ENCODE results near the gene NACC2.

Gene NACC2

DNA sequence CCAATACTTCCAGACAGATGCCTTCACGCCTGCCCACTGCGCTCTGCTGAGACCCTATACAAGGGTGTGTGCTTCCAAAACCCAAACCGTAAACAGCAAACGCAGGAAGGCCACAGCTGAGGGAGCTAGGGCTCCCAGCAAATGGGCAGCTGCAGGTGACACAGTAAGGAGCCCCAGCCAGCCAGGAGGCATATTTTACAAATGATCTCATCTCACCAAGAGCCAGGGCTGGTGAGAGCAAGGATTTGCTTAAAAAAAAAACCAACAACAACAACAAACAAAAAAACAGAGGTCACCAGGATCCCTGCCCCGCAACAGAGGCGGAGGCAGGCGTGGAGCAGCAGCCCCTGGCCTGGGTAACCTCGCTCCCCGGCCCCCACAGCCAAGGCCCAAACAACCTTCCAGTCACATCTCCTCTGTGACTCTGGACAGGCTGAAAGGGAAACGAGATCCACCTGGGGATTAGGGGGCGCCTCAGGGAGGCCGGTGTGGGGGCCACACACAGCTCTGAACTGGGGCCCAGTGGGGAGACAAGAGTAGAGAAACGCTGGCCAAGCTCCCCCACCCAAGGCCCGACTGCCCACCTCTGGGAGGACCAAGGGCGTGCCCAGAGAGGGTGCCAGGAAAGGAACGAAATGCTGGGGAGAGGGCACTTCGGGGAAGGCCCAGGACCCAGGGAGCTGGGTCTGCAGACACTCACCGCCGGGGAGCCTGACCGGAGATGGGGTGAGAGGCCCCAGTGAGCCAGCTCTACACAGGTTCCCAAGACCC lies 3.3 kb downstream of the NACC2 start:
- no peak for DNase-seq

GRCh38 chr9:136090768-136091581 lies 4.1 kb downstream of the NACC2 start:
- DNase-seq, result no peak

GRCh38 chr9:136090056-136090735 lies 4.9 kb downstream of the NACC2 start:
- DNase-seq, result no peak

GRCh38 chr9:136089697-136090045 lies 5.4 kb downstream of the NACC2 start:
- no peak for DNase-seq

GRCh38 chr9:136088939-136089696 lies 6.0 kb downstream of the NACC2 start:
- DNase-seq, result no peak

DNA sequence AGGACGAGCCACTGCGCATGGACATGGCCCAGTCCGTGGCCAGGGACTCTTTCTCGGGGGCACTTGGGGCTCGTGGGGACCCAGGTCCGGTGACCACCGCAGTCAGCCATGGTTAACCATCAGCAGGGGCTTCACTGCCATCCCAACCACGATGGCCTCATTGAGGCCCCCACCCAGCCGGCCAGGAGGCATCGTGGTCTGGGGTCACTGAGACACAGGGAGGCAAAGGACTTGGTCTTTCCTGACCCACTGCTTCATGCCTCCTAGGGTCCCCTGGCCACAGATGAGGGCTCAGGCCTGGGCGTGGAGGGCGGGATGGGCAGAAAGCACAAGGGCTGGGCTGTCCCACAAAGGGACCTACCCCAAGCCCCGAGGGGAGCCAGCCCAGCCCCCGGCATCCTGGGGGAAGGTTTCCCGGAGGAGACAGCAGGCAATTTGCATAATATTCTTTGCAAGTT lies 6.6 kb downstream of the NACC2 start:
- no peak for DNase-seq

DNA sequence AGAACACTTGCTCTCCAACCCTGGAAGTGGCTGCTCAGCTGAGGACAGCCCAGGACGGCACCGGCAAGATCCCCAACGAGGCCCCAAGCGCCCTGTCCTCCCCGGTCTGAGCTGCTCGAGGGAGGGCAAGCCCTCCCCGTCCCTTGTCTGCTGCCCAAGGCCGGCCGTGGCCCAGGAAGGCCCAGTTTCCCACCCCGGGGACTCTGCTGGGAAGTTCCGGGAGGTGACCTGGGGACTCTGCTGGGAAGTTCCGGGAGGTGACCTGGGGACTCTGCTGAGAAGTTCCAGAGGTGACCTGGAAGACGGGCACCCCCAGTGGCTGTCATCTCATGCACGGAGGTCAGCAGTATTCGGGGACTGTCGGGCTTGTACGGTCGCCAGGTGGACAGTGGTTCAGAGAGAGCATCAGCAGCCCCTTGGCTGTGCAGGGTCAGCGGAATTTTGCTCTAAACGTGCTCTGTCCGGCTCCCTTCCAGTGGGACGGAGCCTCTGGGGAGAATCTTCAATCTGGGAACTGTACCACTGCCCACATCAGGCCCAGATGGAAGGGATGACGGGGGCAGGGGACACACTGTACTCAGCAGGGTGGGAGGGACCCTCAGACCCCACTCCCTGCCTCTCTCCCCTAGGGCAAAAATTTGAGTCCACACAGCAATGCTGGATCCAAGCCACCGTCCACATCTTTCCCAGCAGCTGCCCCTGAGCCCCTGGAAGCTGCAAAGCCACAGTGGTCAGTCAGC lies 7.2 kb downstream of the NACC2 start:
- DNase-seq, result no peak

DNA sequence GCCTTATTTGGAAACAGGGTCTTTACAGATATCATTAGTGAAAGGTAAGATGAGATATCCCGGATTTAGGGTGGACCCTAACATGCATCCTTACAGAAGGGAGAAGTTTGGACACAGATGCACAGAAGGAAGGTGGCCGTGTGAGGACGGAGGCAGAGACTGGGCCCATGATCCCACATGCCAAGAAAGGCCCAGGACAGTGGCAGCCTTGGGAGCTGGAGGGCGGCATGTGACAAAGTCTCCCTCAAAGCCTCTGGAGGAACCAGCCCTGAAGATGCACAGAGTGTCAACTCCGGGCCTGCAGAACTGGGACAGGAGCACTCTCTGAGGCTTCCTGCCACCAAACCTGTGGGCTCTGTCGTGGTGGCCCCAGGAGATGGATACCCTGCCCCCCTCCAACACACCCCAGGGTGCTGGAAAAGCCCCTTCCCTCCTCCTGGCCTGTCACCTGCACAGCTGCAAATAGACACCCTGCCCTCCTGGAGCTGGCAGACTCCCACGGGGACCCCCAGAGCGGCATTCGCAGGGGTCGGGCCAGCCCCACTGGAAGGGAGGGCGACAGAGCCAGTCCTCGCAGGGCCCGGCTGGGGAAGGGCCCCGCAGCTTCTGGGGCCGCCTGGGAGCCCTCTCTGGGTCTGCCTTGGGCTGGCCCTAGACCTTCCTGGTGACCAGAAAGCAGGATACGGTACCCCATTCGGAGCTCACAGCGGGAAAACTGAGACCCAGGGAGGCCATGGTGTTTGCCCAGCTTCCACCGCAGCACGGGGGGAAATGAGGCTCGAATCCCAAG lies 7.9 kb downstream of the NACC2 start:
- DNase-seq, result no peak

- DNase-seq, result no peak
These were observed 8.7 kb downstream of the NACC2 start for GRCh38 chr9:136086213-136086881.

- DNase-seq, result no peak
These were observed 9.3 kb downstream of the NACC2 start for GRCh38 chr9:136085815-136086212.

DNA sequence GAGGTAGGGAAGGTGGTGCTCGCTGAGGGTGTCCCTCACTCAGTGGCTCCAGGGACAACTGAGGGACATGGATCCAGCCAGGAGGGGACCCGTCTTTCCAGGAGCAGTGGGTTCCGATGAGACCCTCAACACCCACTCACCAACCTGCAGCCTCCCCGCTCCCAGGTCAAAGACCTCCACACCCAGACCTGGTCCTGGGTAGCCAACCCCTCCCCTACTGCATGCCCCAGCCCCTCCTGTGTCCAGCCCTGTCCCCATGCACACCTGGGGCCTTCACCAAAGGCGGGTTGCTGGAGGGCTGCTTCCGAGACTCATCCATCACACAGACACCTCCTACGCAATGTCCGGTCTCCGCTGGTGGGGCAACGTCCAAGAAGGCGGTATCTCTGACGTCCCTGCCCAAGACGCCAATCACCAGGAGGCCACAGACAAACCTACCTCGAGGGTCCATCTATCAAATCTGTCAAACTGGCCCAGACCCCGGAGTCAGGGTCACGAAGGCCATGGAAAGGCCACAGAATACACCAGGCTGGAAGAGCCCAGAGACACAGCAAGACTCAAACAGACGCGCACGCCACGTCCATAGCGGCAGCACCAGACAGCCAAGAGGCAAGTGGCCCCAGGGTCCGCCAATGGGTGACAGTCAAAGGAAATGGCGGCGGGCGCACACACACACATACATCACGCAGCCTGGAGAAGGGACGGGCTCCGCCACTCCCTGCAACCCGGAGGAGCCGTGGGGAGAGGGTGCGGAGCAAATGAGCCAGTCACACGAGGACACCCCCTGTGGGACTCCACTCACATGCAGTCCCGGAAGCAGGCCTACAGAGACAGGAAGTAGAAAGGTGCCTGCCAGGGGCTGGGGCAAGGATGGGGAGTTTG lies 10.8 kb downstream of the NACC2 start:
- no peak for DNase-seq

DNA sequence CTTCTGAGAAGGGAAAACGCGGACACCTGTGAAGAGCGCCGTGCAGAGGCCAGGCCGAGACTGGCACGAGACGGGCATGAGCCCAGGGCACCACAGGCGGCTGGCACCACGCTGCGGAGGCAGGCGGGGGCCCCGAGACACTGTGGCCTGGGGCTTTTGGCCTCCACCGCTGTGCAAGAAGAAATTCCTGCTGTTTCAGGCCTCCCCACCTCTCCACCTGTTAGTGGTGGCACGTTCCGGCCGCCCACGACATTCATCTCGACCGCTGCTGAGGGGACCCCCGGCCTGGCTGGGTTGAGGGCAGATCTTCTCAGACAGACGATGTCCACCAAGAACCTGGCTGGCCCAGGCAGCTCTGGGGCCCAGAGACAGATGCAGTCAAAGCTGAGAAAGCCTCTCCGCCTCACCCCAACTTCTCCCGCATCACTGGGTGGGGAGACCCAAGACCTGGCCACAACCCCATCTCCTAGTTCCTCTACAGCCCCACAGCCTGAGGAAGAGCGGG lies 11.5 kb downstream of the NACC2 start:
- no peak for DNase-seq

DNA sequence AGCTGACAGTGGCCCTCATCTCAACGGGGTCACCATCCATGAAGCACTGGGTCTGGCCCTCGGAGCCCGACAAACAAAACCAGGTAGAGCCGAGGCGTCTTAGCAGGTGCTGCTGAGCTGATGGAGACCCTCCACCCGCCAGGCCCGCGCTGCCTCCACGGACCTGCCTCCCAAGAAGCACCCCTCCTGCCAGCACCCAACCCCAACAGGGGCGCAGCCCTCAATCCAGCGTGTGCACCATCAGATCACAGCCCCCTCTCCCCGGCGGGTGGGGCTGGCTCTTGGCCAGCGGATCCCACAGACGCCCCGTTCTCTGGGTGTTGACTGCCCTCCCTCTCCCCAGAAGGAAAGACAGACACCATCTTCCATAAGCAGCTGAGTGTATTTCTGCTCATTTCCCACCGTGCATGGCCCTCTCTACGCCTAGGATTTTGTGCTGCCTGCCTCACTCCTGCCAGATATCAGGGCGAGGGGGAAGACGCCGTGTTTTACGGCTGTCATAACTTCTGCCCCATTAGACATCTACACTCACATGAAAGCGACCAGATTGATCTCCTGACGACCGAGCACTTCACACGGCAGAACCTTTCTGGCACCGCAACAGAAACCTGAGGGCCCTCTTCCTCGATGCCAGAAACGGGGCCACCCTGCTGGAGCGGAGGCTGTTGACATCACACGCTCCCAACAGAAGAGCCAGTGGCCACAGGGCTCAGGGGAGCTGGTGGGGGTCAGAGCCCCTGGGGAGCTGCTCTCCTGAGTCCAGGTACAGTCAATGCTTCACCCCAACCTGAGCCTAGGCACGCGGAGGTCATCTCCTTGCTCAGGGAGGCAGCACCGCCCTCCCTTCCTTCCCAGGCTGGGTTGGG lies 12.4 kb downstream of the NACC2 start:
- DNase-seq, result no peak

DNA sequence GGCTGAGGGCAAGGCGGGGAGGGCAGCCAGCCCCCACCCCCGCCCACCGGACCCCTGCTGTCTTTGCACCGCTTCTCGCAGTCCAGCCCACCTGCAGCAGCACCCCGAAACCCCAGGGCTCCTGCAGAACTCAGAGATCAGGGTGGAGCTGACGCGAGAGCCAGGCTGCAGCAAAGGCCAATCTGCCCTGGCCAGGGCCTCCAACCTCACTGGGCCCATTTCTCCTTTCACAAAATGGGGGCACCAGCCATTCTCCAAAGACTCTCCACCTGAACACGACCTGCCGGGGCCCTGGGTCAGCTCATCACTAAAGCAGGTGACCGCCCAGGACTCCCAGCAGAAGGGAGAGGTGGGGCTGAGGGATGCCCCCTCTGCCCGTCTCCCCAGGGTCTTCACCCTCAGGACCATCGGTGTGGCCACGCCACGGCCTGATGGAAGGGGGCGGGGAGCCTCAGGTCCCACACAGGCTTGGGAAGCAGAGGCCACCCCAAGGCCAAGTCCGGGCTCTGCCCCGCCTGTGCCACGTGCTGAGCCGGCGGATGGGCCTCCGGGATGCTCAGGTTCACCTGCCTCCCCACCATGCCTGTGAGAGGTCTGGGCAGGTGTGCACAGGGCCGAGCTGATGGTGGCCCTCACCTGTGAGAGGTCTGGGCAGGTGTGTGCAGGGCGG lies 13.1 kb downstream of the NACC2 start:
- no peak for DNase-seq

DNA sequence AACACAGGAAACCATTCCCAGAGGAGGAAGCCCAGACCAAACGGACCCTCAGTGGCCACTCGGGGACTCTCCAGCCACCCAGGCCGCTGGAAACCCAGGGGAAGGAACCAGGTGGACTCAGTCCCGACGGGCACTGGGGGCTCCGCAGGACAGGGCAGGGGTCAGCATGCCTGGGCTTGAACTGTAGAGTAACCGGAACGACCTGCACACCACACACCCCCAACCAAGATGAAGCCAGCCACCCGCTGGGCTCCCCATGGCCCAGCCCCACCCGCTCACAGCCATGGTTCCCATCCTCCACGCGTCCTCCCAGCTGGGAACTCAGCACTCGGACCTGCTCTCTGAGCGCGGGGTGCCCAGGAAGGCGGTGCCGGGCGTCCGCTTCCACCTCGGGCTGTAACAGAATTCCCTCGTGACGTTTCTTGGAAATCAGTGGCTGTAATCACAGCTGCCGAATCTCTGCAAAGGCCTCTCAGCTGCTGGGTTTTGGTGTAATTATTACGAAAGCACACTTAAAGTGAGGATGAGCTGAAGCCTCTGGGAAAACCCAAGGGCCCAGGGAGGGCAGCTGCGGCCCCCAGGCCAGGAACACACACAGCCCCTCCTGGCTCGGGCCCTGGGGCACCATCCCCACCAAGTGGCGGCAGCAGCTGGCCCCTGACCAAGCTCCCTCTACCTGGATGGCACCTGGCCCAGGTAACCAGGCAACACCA lies 13.8 kb downstream of the NACC2 start:
- no peak for DNase-seq

DNA sequence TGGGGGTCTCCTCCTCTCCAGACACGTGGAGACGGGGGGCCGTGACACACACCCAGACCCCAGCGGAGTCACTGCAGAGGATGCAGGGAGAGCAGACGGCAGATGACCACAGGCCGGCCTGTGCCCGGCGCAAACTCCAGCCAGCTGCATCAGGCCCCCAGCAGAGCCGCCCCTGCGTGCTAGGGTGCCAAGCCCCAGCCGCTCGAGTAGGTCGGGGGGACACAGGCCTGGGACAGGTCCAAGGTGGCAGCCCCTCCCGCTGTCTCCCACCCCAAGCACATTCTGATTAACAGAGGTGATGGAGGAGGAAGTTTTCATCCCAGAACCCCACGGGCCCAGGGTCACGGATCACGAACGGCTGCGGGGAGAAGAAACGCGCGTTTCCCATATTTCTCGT lies 14.4 kb downstream of the NACC2 start:
- no peak for DNase-seq

DNA sequence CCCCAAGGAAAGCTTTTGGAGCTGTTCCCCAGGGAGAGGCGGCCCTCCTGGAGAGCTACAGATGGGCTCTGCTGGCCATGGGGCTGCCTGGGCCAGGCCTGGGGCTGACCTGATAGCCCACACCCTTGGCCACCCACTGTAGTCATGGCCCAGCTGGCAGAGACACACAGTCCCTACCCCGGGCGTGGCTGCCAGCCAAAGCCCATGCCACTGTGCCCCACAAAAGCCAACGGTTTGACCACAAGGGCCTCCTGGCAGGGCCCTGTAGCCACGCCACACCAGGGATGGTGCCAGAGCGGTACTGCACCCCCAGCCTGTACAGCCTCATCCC lies 15.2 kb downstream of the NACC2 start:
- DNase-seq, result no peak

Data from NCI-H1092 (cell line).